SK-N-SH (cell line): ENCODE data around the gene HIF3A. TPM values are rescaled to one million over a fixed set of nuclear protein-coding genes. Genes with fewer than 3 reads are reported as not detected.

ENCODE experiments used
- CTCF ChIA-PET: fragments of 300-600, 350-600 bp; formaldehyde crosslinking; extraction: SDS; loops from one replicate; lab custom pipeline; 2021; lab: Yijun Ruan, JAX
- POLR2A ChIA-PET: fragments of 350-600 bp; sonication (Branson Sonifier 250); formaldehyde crosslinking; extraction: SDS; loops from one replicate; lab custom pipeline; 2020; ENCODE audit warnings: antibody characterized with exemption, inconsistent platforms; lab: Yijun Ruan, JAX
- DNase-seq: peaks from one replicate; pipeline ENCODE4 v3.0.0; 2012
- H2AFZ ChIP-seq: fragments of 200-600 bp; sonication (generic); 2 replicates; pipeline ENCODE4 v1.8.1; 2016; ENCODE audit warnings: antibody characterized with exemption, mild to moderate bottlenecking, low read depth
- H3F3A ChIP-seq: fragments of 200-600 bp; sonication (generic); replicated peaks from 2 replicates; pipeline ENCODE3; 2016; ENCODE audit warnings: antibody characterized with exemption, mild to moderate bottlenecking; ENCODE audit not compliant: insufficient read depth
- H3K27ac ChIP-seq, 2 experiments: fragments of 200-500 bp in 1 of 2; fragments of 200-600 bp in 1 of 2; sonication (Bioruptor generic) in 1 of 2; sonication (generic), shearing (Covaris generic) in 1 of 2; 2 replicates each; pipeline versions ENCODE4 v1.5.1 to v1.6.1; 2014 to 2016; ENCODE audit warnings: low read depth in 2 of 2, inconsistent platforms in 1 of 2, low read length in 1 of 2, mild to moderate bottlenecking in 1 of 2, mixed read lengths in 1 of 2
- H3K27me3 ChIP-seq: fragments of 200-600 bp; sonication (generic), shearing (Covaris generic); 2 replicates; pipeline ENCODE4 v1.6.1; 2016; ENCODE audit warnings: mixed run types; ENCODE audit not compliant: insufficient read depth
- H3K36me3 ChIP-seq, 2 experiments: fragments of 200-500 bp in 1 of 2; fragments of 200-600 bp in 1 of 2; sonication (Bioruptor generic) in 1 of 2; sonication (generic) in 1 of 2; replicated peaks in 1 of 2; 2 replicates each; pipeline versions ENCODE3 to v1.5.1; 2014 to 2016; ENCODE audit warnings: low read length in 1 of 2, mild to moderate bottlenecking in 1 of 2; ENCODE audit not compliant: insufficient read depth in 2 of 2, control insufficient read depth in 1 of 2
- H3K4me1 ChIP-seq, 2 experiments: fragments of 200-500 bp in 1 of 2; fragments of 200-600 bp in 1 of 2; sonication (Bioruptor generic) in 1 of 2; sonication (generic), shearing (Covaris generic) in 1 of 2; 2 replicates each; pipeline versions ENCODE4 v1.5.1 to v1.6.1; 2014 to 2016; ENCODE audit warnings: low read depth in 1 of 2, low read length in 1 of 2, mixed run types in 1 of 2; ENCODE audit not compliant: insufficient read depth in 2 of 2, control insufficient read depth in 1 of 2
- H3K4me2 ChIP-seq: fragments of 200-600 bp; sonication (generic), shearing (Covaris generic); 2 replicates; pipeline ENCODE4 v1.6.1; 2017; ENCODE audit warnings: mixed run types
- H3K4me3 ChIP-seq, 2 experiments: fragments of 200-500 bp in 1 of 2; fragments of 200-600 bp in 1 of 2; sonication (Bioruptor generic) in 1 of 2; sonication (generic), shearing (Covaris generic) in 1 of 2; 2 replicates each; pipeline versions ENCODE4 v1.5.1 to v1.8.1; 2014 to 2016; ENCODE audit warnings: low read depth in 2 of 2, inconsistent platforms in 1 of 2, low read length in 1 of 2, mild to moderate bottlenecking in 1 of 2, mixed read lengths in 1 of 2, moderate library complexity in 1 of 2
- H3K79me2 ChIP-seq: fragments of 200-600 bp; sonication (generic); 2 replicates; pipeline ENCODE4 v1.8.1; 2017; ENCODE audit warnings: mild to moderate bottlenecking; ENCODE audit not compliant: insufficient read depth
- H3K9ac ChIP-seq: fragments of 200-600 bp; sonication (generic); 2 replicates; pipeline ENCODE4 v1.6.1; 2017; ENCODE audit warnings: mixed run types
- H3K9me2 ChIP-seq: fragments of 200-600 bp; sonication (generic); 2 replicates; pipeline ENCODE4 v1.6.1; 2017; ENCODE audit warnings: mixed run types
- H3K9me3 ChIP-seq: fragments of 200-600 bp; sonication (generic); 2 replicates; pipeline ENCODE4 v1.6.1; 2017; ENCODE audit warnings: mixed run types, mild to moderate bottlenecking, moderate library complexity
- H4K20me1 ChIP-seq: fragments of 200-600 bp; sonication (generic); 2 replicates; pipeline ENCODE4 v1.6.1; 2017; ENCODE audit warnings: mild to moderate bottlenecking, mixed run types; ENCODE audit not compliant: insufficient read depth
- ELF1 ChIP-seq: IDR thresholded peaks from 2 replicates; pipeline ENCODE4 v1.4.0; 2012
- EP300 ChIP-seq, 2 experiments: IDR thresholded peaks; 2 replicates each; pipeline versions ENCODE4 v1.4.0 to v1.6.1; 2012; ENCODE audit warnings: borderline replicate concordance in 1 of 2, low read depth in 1 of 2, low read length in 1 of 2
- EZH2phosphoT487 ChIP-seq: fragments of 200-600 bp; sonication (generic); IDR thresholded peaks from 2 replicates; pipeline ENCODE4 v1.6.1; 2017; ENCODE audit warnings: low read depth, mixed run types, mild to moderate bottlenecking, antibody characterized with exemption, moderate library complexity, borderline replicate concordance
- FOSL2 ChIP-seq: IDR thresholded peaks from 2 replicates; pipeline ENCODE4 v1.4.0; 2012; ENCODE audit warnings: low read depth, mild to moderate bottlenecking, moderate library complexity, borderline replicate concordance
- FOXM1 ChIP-seq: IDR thresholded peaks from 2 replicates; pipeline ENCODE4 v1.4.0; 2012; ENCODE audit warnings: low read depth, mild to moderate bottlenecking
- GABPA ChIP-seq: IDR thresholded peaks from 2 replicates; pipeline ENCODE4 v1.4.0; 2012; ENCODE audit warnings: low read depth, mild to moderate bottlenecking
- GATA2 ChIP-seq: sonication (generic); formaldehyde crosslinking; IDR thresholded peaks from 2 replicates; pipeline ENCODE4 v1.5.0; 2020; ENCODE audit warnings: mild to moderate bottlenecking, missing genetic modification reagents
- IRF3 ChIP-seq: fragments of 150-350 bp; IDR thresholded peaks from 2 replicates; pipeline ENCODE4 v1.6.1; 2016; ENCODE audit warnings: mild to moderate bottlenecking, low read depth, low read length
- JUND ChIP-seq: IDR thresholded peaks from 2 replicates; pipeline ENCODE4 v1.4.0; 2012
- MAX ChIP-seq: IDR thresholded peaks from 2 replicates; pipeline ENCODE4 v1.4.0; 2012; ENCODE audit warnings: low read depth
- MEF2A ChIP-seq: IDR thresholded peaks from 2 replicates; pipeline ENCODE4 v1.4.0; 2012; ENCODE audit warnings: low read depth, borderline replicate concordance
- MXI1 ChIP-seq: IDR thresholded peaks from 2 replicates; pipeline ENCODE4 v1.6.1; 2012; ENCODE audit warnings: mild to moderate bottlenecking, low read depth, low read length, improper control_type of control experiment
- NRF1 ChIP-seq: IDR thresholded peaks from 2 replicates; pipeline ENCODE4 v1.6.1; 2012; ENCODE audit warnings: low read depth, mild to moderate bottlenecking, low read length
- REST ChIP-seq: IDR thresholded peaks from 2 replicates; pipeline ENCODE4 v1.6.1; 2012; ENCODE audit warnings: mild to moderate bottlenecking, low read depth, low read length, moderate library complexity
- RFX5 ChIP-seq: IDR thresholded peaks from 2 replicates; pipeline ENCODE4 v1.6.1; 2012; ENCODE audit warnings: mild to moderate bottlenecking, improper control_type of control experiment, low read length
- RXRA ChIP-seq: IDR thresholded peaks from 2 replicates; pipeline ENCODE4 v1.4.0; 2012; ENCODE audit warnings: low read depth, mild to moderate bottlenecking, borderline replicate concordance
- SIN3A ChIP-seq: IDR thresholded peaks from 2 replicates; pipeline ENCODE4 v1.6.1; 2012; ENCODE audit warnings: low read depth, mild to moderate bottlenecking, low read length, moderate library complexity, borderline replicate concordance
- TAF1 ChIP-seq: IDR thresholded peaks from 2 replicates; pipeline ENCODE4 v1.6.1; 2012; ENCODE audit warnings: low read depth, mild to moderate bottlenecking, low read length, moderate library complexity, borderline replicate concordance
- TCF12 ChIP-seq: IDR thresholded peaks from 2 replicates; pipeline ENCODE4 v1.4.0; 2012
- TEAD4 ChIP-seq: IDR thresholded peaks from 2 replicates; pipeline ENCODE4 v1.4.0; 2012; ENCODE audit warnings: mild to moderate bottlenecking, borderline replicate concordance; ENCODE audit not compliant: insufficient read depth
- USF1 ChIP-seq: IDR thresholded peaks from 2 replicates; pipeline ENCODE4 v1.4.0; 2012; ENCODE audit warnings: low read depth, borderline replicate concordance
- YY1 ChIP-seq: IDR thresholded peaks from 2 replicates; pipeline ENCODE4 v1.4.0; 2012; ENCODE audit warnings: low read depth, mild to moderate bottlenecking
- WGBS: methylation state at CpG from one replicate; pipeline ENCODE4 v1.1.6; 2017; ENCODE audit warnings: low lambda C conversion rate; 5-methylcytosine and 5-hydroxymethylcytosine counted together
- polyA plus RNA-seq, 3 experiments: library from polyadenylated mRNA; depleted of rRNA; stranded (reverse); fragments of >200 nt; gene quantifications; 2 replicates each; pipeline ENCODE4 v1.2.3, GENCODE V29; 2012
- TF ChIP-seq, protein P1 (sequence below): fragments of 200-600 bp; sonication (generic); IDR thresholded peaks from 2 replicates; pipeline ENCODE4 v1.6.1; 2017; ENCODE audit warnings: antibody characterized with exemption, mild to moderate bottlenecking, moderate library complexity
- TF ChIP-seq, protein P2 (sequence below): fragments of 150-350 bp; IDR thresholded peaks from 2 replicates; pipeline ENCODE4 v1.6.1; 2017; ENCODE audit warnings: antibody characterized with exemption, low read length, low read depth, borderline replicate concordance

HIF3A gene
- polyA plus RNA-seq, 1 of the 3 experiments (the other 2 are of a cell fraction), result 0.92 TPM

DNA sequence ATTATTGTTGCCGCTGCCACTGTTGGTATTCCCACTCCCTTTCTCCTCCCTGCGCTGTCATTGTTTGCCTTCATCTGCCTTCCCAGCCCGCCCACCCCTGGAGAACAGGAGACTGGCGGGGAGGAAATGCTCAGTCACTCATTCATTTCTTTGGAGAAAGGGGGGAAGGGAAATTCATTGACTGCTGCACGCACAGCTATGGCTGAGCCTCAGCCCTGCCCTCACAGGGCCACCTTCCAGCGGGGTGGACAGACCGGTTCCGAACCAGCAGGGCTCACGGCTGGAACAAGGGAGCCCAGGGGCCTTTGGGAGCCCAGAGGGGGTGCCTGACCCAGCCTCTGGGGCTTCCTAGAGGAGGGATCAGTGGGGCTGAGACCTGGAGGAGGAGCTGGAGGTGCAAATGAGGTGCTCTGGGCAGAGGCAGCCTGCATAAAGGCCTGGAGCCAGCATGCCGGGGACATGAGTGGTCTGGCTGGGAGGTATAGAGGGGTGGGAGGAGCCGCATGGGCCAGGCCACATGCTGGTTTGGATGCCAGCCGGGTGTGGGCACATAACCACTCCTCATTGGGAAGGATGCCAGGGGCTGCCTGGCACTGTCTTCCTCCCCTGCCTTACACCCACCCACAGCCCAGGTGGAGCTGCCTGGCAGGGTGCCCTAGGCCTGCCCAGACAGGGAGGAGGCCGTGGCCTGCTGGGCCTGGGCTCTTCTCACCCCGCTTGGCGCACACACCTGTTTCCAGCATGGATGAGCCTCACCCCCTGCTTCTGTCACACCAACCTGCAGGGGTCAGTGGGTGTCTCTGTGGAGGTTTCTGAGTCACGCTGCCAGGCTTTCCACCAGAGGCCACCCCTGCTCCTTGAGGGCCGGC lies 76.9 kb downstream of the HIF3A start:
- 43% methylated on average over 12 of the region's 17 CpGs for WGBS
- ChIA-PET POLR2A (no interaction called here), CTCF (interaction anchor here (0.6 to 5.0 kb wide), 7 partner anchors 22 to 230 kb away, joined by 3 to 27 read pairs (median 4); partner anchors contain the start of gene PPP5C)
- H3K4me1 ChIP-seq, result peaks cover 30 to 46% of the 10 kb centered on the region in 2 experiments
- peak overlapping the region; percentile 67 for H3K4me2 ChIP-seq
- H2AFZ ChIP-seq, result no peak overlapping the region
- peaks cover 51% of the 10 kb centered on the region for H3K79me2 ChIP-seq
- peaks cover 21 to 26% of the 10 kb centered on the region in 2 experiments for H3K36me3 ChIP-seq
- no peaks in the 10 kb centered on the region for H3K9me2 ChIP-seq
- peaks cover 17% of the 10 kb centered on the region for H3F3A ChIP-seq
- no peak overlapping the region for H3K4me3 ChIP-seq
- H4K20me1 ChIP-seq, result peaks cover 39% of the 10 kb centered on the region
- peak overlapping the region; percentile 63 to 67 for H3K27ac ChIP-seq
- DNase-seq, result peak; percentile 80
- H3K9ac ChIP-seq, result no peak overlapping the region
- no peaks in the 10 kb centered on the region for H3K27me3 ChIP-seq
- no peaks in the 10 kb centered on the region for H3K9me3 ChIP-seq
- TF ChIP-seq GATA2 (CRISPR knock-in tag), result no peak
- TF ChIP-seq MXI1, result peak; percentile 87; the same call in 1 of the 2 replicates
- no peak for TF ChIP-seq REST
- TF ChIP-seq EP300 (IDR thresholded peaks at IDR 0.05; ENCODE audit: borderline replicate concordance in 1 of 2, low read depth in 1 of 2, low read length in 1 of 2), result peak in 1 of 2 experiments; percentile 39; a peak in 1 of 4 replicates
- no peak for TF ChIP-seq RFX5
- TF ChIP-seq USF1, result peak; percentile 44; the same call in 1 of the 2 replicates
- TF ChIP-seq, protein P1, sequence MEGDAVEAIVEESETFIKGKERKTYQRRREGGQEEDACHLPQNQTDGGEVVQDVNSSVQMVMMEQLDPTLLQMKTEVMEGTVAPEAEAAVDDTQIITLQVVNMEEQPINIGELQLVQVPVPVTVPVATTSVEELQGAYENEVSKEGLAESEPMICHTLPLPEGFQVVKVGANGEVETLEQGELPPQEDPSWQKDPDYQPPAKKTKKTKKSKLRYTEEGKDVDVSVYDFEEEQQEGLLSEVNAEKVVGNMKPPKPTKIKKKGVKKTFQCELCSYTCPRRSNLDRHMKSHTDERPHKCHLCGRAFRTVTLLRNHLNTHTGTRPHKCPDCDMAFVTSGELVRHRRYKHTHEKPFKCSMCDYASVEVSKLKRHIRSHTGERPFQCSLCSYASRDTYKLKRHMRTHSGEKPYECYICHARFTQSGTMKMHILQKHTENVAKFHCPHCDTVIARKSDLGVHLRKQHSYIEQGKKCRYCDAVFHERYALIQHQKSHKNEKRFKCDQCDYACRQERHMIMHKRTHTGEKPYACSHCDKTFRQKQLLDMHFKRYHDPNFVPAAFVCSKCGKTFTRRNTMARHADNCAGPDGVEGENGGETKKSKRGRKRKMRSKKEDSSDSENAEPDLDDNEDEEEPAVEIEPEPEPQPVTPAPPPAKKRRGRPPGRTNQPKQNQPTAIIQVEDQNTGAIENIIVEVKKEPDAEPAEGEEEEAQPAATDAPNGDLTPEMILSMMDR, result no peak
- TF ChIP-seq EZH2phosphoT487, result no peak
- 0 out of 2 replicates have a peak, but pooled peaks have one; percentile 6 for TF ChIP-seq JUND
- no peak for TF ChIP-seq TAF1
- TF ChIP-seq GABPA, result no peak
- TF ChIP-seq MEF2A, result no peak
- TF ChIP-seq RXRA, result no peak
- TF ChIP-seq IRF3, result no peak
- TF ChIP-seq TEAD4, result 0 out of 2 replicates have a peak, but pooled peaks have one; percentile 34
- TF ChIP-seq FOXM1, result no peak
- TF ChIP-seq YY1, result no peak
- no peak for TF ChIP-seq ELF1
- peak; percentile 88 for TF ChIP-seq MAX
- no peak for TF ChIP-seq NRF1
- no peak for TF ChIP-seq SIN3A
- TF ChIP-seq TCF12, result peak; percentile 79
- TF ChIP-seq, protein P2, sequence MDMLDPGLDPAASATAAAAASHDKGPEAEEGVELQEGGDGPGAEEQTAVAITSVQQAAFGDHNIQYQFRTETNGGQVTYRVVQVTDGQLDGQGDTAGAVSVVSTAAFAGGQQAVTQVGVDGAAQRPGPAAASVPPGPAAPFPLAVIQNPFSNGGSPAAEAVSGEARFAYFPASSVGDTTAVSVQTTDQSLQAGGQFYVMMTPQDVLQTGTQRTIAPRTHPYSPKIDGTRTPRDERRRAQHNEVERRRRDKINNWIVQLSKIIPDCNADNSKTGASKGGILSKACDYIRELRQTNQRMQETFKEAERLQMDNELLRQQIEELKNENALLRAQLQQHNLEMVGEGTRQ, result no peak
- no peak for TF ChIP-seq FOSL2
